ENCODE data around the gene CNTNAP2. TPM values are rescaled to one million over a fixed set of nuclear protein-coding genes. Genes with fewer than 3 reads are reported as not detected.

The CNTNAP2 gene
- total and polyA plus RNA-seq, 9 of the 15 experiments (the other 6 are each of a cell fraction or from before 2014, with no cell fraction given), result 0.04 to 0.62 (median 0.09) TPM; not detected in 4

- no peak for TF ChIP-seq REST (IDR thresholded peaks at IDR 0.05; ENCODE audit: borderline replicate concordance)
- no peak for TF ChIP-seq REST (CRISPR knock-in tag; IDR thresholded peaks at IDR 0.05; ENCODE audit: low read depth)
- no peak for TF ChIP-seq CHCHD3 (CRISPR knock-in tag; IDR thresholded peaks at IDR 0.05)
- TF ChIP-seq GTF2B (IDR thresholded peaks at IDR 0.05; ENCODE audit: extremely low read depth, insufficient read length), result no peak
- no peak for TF ChIP-seq ZNF239 (CRISPR knock-in tag; IDR thresholded peaks at IDR 0.05)
- no peak for TF ChIP-seq SP1 (CRISPR knock-in tag; IDR thresholded peaks at IDR 0.05)
- no peak for TF ChIP-seq BCOR (IDR thresholded peaks at IDR 0.05)
- TF ChIP-seq, protein P1, sequence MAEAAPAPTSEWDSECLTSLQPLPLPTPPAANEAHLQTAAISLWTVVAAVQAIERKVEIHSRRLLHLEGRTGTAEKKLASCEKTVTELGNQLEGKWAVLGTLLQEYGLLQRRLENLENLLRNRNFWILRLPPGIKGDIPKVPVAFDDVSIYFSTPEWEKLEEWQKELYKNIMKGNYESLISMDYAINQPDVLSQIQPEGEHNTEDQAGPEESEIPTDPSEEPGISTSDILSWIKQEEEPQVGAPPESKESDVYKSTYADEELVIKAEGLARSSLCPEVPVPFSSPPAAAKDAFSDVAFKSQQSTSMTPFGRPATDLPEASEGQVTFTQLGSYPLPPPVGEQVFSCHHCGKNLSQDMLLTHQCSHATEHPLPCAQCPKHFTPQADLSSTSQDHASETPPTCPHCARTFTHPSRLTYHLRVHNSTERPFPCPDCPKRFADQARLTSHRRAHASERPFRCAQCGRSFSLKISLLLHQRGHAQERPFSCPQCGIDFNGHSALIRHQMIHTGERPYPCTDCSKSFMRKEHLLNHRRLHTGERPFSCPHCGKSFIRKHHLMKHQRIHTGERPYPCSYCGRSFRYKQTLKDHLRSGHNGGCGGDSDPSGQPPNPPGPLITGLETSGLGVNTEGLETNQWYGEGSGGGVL (CRISPR knock-in tag; IDR thresholded peaks at IDR 0.05), result no peak
Observed at GRCh38 chr7:147833557-147833956, 1717.0 kb downstream of the CNTNAP2 start (continued).
